Sigmoid colon (tissue), 3 donors: Measurements from ENCODE around the gene NUFIP2.

Experiments used
- CTCF ChIP-seq, 4 experiments: fragments of 450-650 bp in 3 of 4; fragments of 200-600 bp in 1 of 4; IDR thresholded peaks; one replicate each; pipeline ENCODE4 v1.5.1; 2016 to 2019; ENCODE audit warnings: antibody characterized with exemption in 4 of 4, mild to moderate bottlenecking in 3 of 4, moderate library complexity in 2 of 4
- POLR2A ChIP-seq, 2 donors: fragments of 450-650 bp; IDR thresholded peaks; one replicate each; pipeline ENCODE4 v1.6.1; 2016; ENCODE audit warnings: antibody characterized with exemption in 2 of 2, mild to moderate bottlenecking in 2 of 2, moderate library complexity in 2 of 2

GRCh38 chr17:29212094-29212631, 81.8 kb downstream of the NUFIP2 start:
- TF ChIP-seq POLR2A (IDR thresholded peaks at IDR 0.05) (no peak), CTCF (IDR thresholded peaks at IDR 0.05) (no peak)
